ENCODE results near the gene AKAP11. TPM values are rescaled to one million over a fixed set of nuclear protein-coding genes. Genes with fewer than 3 reads are reported as not detected.

The AKAP11 gene
- polyA plus RNA-seq, 1 donor (not counting 4 experiments of a cell fraction or from before 2014, with no cell fraction given) = 17.4 TPM

- FAIRE-seq = peak; percentile 9
These were observed 61.8 kb downstream of the AKAP11 start for GRCh38 chr13:42333613-42334328.

GRCh38 chr13:42334329-42334706, 62.4 kb downstream of the AKAP11 start:
- TF ChIP-seq EZH2 (IDR thresholded peaks at IDR 0.05; ENCODE audit: low read length) (no peak), CTCF (optimal IDR thresholded peaks at IDR 0.05 in 1 of 3, IDR thresholded peaks at IDR 0.05 in 1 of 3, conservative IDR thresholded peaks at IDR 0.05 in 1 of 3; ENCODE audit: extremely low read depth in 1 of 3, insufficient read depth in 2 of 3, low read length in 3 of 3) (no peak)

More at GRCh38 chr13:42333613-42334328, 61.8 kb downstream of the AKAP11 start:
- DNase-seq (ENCODE audit: low read depth, low spot score) = no peak
- Histone ChIP-seq H3K27ac (ENCODE audit: control insufficient read depth, insufficient read depth, low read length) (no peak overlapping the region), H3K27me3 (ENCODE audit: control insufficient read depth, extremely low read depth, insufficient read depth, low read length) (peaks cover 2% of the 10 kb centered on the region), H3K4me3 (ENCODE audit: control insufficient read depth in 2 of 3, extremely low read depth in 1 of 3, insufficient read depth in 2 of 3, low read depth in 1 of 3, low read length in 3 of 3) (no peak overlapping the region), H3K9ac (ENCODE audit: control insufficient read depth, extremely low read depth, insufficient read depth, low read length) (no peak overlapping the region), H3K36me3 (ENCODE audit: control insufficient read depth in 2 of 2, extremely low read depth in 1 of 2, insufficient read depth in 2 of 2, low read length in 2 of 2) (no peaks in the 10 kb centered on the region), H3K4me2 (ENCODE audit: control insufficient read depth, extremely low read depth, insufficient read depth, low read depth, low read length) (no peak overlapping the region), H3K9me3 (ENCODE audit: control insufficient read depth, low read depth, low read length) (no peaks in the 10 kb centered on the region), H2AFZ (ENCODE audit: control insufficient read depth, low read length) (no peak overlapping the region), H4K20me1 (ENCODE audit: control insufficient read depth, extremely low read depth, insufficient read depth, low read length) (no peaks in the 10 kb centered on the region), H3K4me1 (ENCODE audit: control insufficient read depth, extremely low read depth, insufficient read depth, low read length) (no peaks in the 10 kb centered on the region), H3K9me1 (ENCODE audit: control insufficient read depth, extremely low read depth, insufficient read depth, low read length) (no peaks in the 10 kb centered on the region), H3K79me2 (ENCODE audit: control insufficient read depth, insufficient read depth, low read length) (no peaks in the 10 kb centered on the region)
- dilution Hi-C loops (cut with MboI; ENCODE audit: extremely low pct_ligation_motif_present, low sequenced_read_pairs) = no loop called here
- TF ChIP-seq CTCF (optimal IDR thresholded peaks at IDR 0.05 in 1 of 3, IDR thresholded peaks at IDR 0.05 in 1 of 3, conservative IDR thresholded peaks at IDR 0.05 in 1 of 3; ENCODE audit: extremely low read depth in 1 of 3, insufficient read depth in 2 of 3, low read length in 3 of 3) (peak; percentile 40 to 49 (median 49)), EZH2 (IDR thresholded peaks at IDR 0.05; ENCODE audit: low read length) (no peak)

More at GRCh38 chr13:42334329-42334706, 62.4 kb downstream of the AKAP11 start:
- dilution Hi-C loops (cut with MboI; ENCODE audit: extremely low pct_ligation_motif_present, low sequenced_read_pairs) = no loop called here
- Histone ChIP-seq H3K4me1 (ENCODE audit: control insufficient read depth, extremely low read depth, insufficient read depth, low read length) (no peaks in the 10 kb centered on the region), H2AFZ (ENCODE audit: control insufficient read depth, low read length) (no peak overlapping the region), H3K27ac (ENCODE audit: control insufficient read depth, insufficient read depth, low read length) (no peak overlapping the region), H4K20me1 (ENCODE audit: control insufficient read depth, extremely low read depth, insufficient read depth, low read length) (no peaks in the 10 kb centered on the region), H3K4me3 (ENCODE audit: control insufficient read depth in 2 of 3, extremely low read depth in 1 of 3, insufficient read depth in 2 of 3, low read depth in 1 of 3, low read length in 3 of 3) (no peak overlapping the region), H3K4me2 (ENCODE audit: control insufficient read depth, extremely low read depth, insufficient read depth, low read depth, low read length) (no peak overlapping the region), H3K36me3 (ENCODE audit: control insufficient read depth in 2 of 2, extremely low read depth in 1 of 2, insufficient read depth in 2 of 2, low read length in 2 of 2) (no peaks in the 10 kb centered on the region), H3K9me3 (ENCODE audit: control insufficient read depth, low read depth, low read length) (no peaks in the 10 kb centered on the region), H3K79me2 (ENCODE audit: control insufficient read depth, insufficient read depth, low read length) (no peaks in the 10 kb centered on the region), H3K27me3 (ENCODE audit: control insufficient read depth, extremely low read depth, insufficient read depth, low read length) (peaks cover 2% of the 10 kb centered on the region), H3K9ac (ENCODE audit: control insufficient read depth, extremely low read depth, insufficient read depth, low read length) (no peak overlapping the region), H3K9me1 (ENCODE audit: control insufficient read depth, extremely low read depth, insufficient read depth, low read length) (no peaks in the 10 kb centered on the region)
- DNase-seq (ENCODE audit: low read depth, low spot score) (no peak), FAIRE-seq (no peak)
